ENCODE measurements around the gene SLC25A30. TPM values are rescaled to one million over a fixed set of nuclear protein-coding genes. Genes with fewer than 3 reads are reported as not detected.
"Not testable (repeated sequence)": the region's sequence is repeated elsewhere in the genome, so short reads cannot be mapped to it uniquely, and the experiment has no call there.

Gene SLC25A30
- total RNA-seq, 4 donors from 2014 or later = 9.9 to 20.3 (median 16.1) TPM

GRCh38 chr13:45353895-45354294, 64.3 kb downstream of the SLC25A30 start:
- Histone ChIP-seq H3K9me3 (no peaks in the 10 kb centered on the region), H3K27ac (no peak overlapping the region), H3K27me3 (no peaks in the 10 kb centered on the region), H3K4me3 (no peak overlapping the region), H3K4me1 (no peaks in the 10 kb centered on the region), H3K36me3 (peaks cover 84% of the 10 kb centered on the region)
- TF ChIP-seq CTCF (IDR thresholded peaks at IDR 0.05) (no peak), EP300 (IDR thresholded peaks at IDR 0.05) (no peak), POLR2AphosphoS5 (IDR thresholded peaks at IDR 0.05) (no peak), POLR2A (IDR thresholded peaks at IDR 0.05) (no peak)
- 96% methylated on average over 1 of the region's 1 CpG for WGBS
- DNase-seq (ENCODE audit: low spot score in 2 of 2) = no peak

GRCh38 chr13:45352031-45352430, 66.1 kb downstream of the SLC25A30 start:
- Histone ChIP-seq H3K27ac (no peak overlapping the region), H3K4me3 (no peak overlapping the region), H3K36me3 (peaks cover 88% of the 10 kb centered on the region), H3K9me3 (no peaks in the 10 kb centered on the region), H3K4me1 (no peaks in the 10 kb centered on the region), H3K27me3 (no peaks in the 10 kb centered on the region)
- no peak for DNase-seq (ENCODE audit: low spot score in 2 of 2)
- TF ChIP-seq EP300 (IDR thresholded peaks at IDR 0.05) (no peak), CTCF (IDR thresholded peaks at IDR 0.05) (no peak), POLR2A (IDR thresholded peaks at IDR 0.05) (no peak), POLR2AphosphoS5 (IDR thresholded peaks at IDR 0.05) (no peak)
- 64% methylated on average over 10 of the region's 10 CpGs for WGBS

- H3K36me3 ChIP-seq = peaks cover 88% of the 10 kb centered on the region
- TF ChIP-seq POLR2AphosphoS5 (IDR thresholded peaks at IDR 0.05) (no peak), CTCF (IDR thresholded peaks at IDR 0.05) (no peak), EP300 (IDR thresholded peaks at IDR 0.05) (no peak), POLR2A (IDR thresholded peaks at IDR 0.05) (no peak)
- 93% methylated on average over 8 of the region's 8 CpGs for WGBS
These were observed 68.0 kb downstream of the SLC25A30 start for GRCh38 chr13:45350152-45350551.

GRCh38 chr13:45349438-45349837, 68.7 kb downstream of the SLC25A30 start:
- Histone ChIP-seq H3K4me3 (no peak overlapping the region), H3K27ac (no peak overlapping the region), H3K27me3 (no peaks in the 10 kb centered on the region), H3K36me3 (peaks cover 88% of the 10 kb centered on the region), H3K9me3 (no peaks in the 10 kb centered on the region), H3K4me1 (no peaks in the 10 kb centered on the region)
- no peak for TF ChIP-seq EP300 (IDR thresholded peaks at IDR 0.05)
- no peak for TF ChIP-seq POLR2A (IDR thresholded peaks at IDR 0.05)
- no peak for TF ChIP-seq CTCF (IDR thresholded peaks at IDR 0.05)
- DNase-seq (ENCODE audit: low spot score in 2 of 2) = no peak
- WGBS = 53% methylated on average over 2 of the region's 2 CpGs

More at GRCh38 chr13:45350152-45350551, 68.0 kb downstream of the SLC25A30 start:
- Histone ChIP-seq H3K4me3 (no peak overlapping the region), H3K27me3 (no peaks in the 10 kb centered on the region), H3K4me1 (no peaks in the 10 kb centered on the region), H3K9me3 (no peaks in the 10 kb centered on the region), H3K27ac (no peak overlapping the region)
- DNase-seq (ENCODE audit: low spot score in 2 of 2) = no peak

GRCh38 chr13:45344064-45344463, 74.1 kb downstream of the SLC25A30 start:
- WGBS = 92% methylated on average over 8 of the region's 8 CpGs
- not testable (repeated sequence) for DNase-seq (ENCODE audit: low spot score in 2 of 2); H3K27me3 ChIP-seq; H3K9me3 ChIP-seq; H3K4me3 ChIP-seq; H3K27ac ChIP-seq
- peaks cover 51% of the 10 kb centered on the region for H3K36me3 ChIP-seq
- H3K4me1 ChIP-seq = peaks cover 23% of the 10 kb centered on the region

Other genes with a start within 250 kb of the SLC25A30 start
- 1 to 10 TPM in 3 of 4 donors, under 1 TPM in 1; 0.89 to 3.5 (median 2.2) TPM for gene KCTD4, start 217.3 kb downstream of the SLC25A30 start, total RNA-seq
- gene TPT1, start 77.2 kb downstream of the SLC25A30 start, total RNA-seq = 1,000 to 10,000 TPM; 1,947 to 2,729 (median 2,521) TPM
- 10 to 100 TPM; 23.8 to 70.5 (median 31.7) TPM for gene COG3, start 46.6 kb upstream of the SLC25A30 start, total RNA-seq
- not detected for gene ERICH6B, start 197.4 kb upstream of the SLC25A30 start, total RNA-seq